HEK293 (cell line): ENCODE results near the gene TUBG1.

ENCODE experiments used
- CTCF ChIA-PET: fragments of 350-600 bp; formaldehyde crosslinking; extraction: SDS; loops from one replicate; lab custom pipeline; 2021; ENCODE audit warnings: antibody characterized with exemption; lab: Yijun Ruan, JAX
- POLR2A ChIA-PET: fragments of 300-600 bp; formaldehyde crosslinking; extraction: SDS; loops from one replicate; lab custom pipeline; 2020; ENCODE audit warnings: antibody characterized with exemption, inconsistent platforms; lab: Yijun Ruan, JAX
- H3K27ac ChIP-seq: fragments of 200-500 bp; sonication (Bioruptor generic); 2 replicates; pipeline ENCODE4 v1.5.1; 2014; ENCODE audit warnings: low read depth, low read length, control low read depth, inconsistent platforms; ENCODE audit errors: extremely low read depth
- H3K36me3 ChIP-seq, 2 experiments: fragments of 200-500 bp in 1 of 2; sonication (Bioruptor generic) in 1 of 2; 1 replicate in 1 of 2; 2 replicates in 1 of 2; pipeline ENCODE4 v1.5.1; 2014 to 2017; ENCODE audit warnings: inconsistent platforms in 2 of 2, low read length in 2 of 2; ENCODE audit not compliant: control insufficient read depth in 2 of 2, insufficient read depth in 1 of 2
- H3K4me1 ChIP-seq: fragments of 200-500 bp; sonication (Bioruptor generic); 2 replicates; pipeline ENCODE4 v1.5.1; 2014; ENCODE audit warnings: mild to moderate bottlenecking, low read length, inconsistent platforms; ENCODE audit not compliant: control insufficient read depth, insufficient read depth
- H3K4me3 ChIP-seq: 2 replicates; pipeline ENCODE4 v1.5.1; 2011; ENCODE audit warnings: low read depth, mild to moderate bottlenecking, control low read depth, low read length, moderate library complexity
- H3K9me3 ChIP-seq: fragments of 200-500 bp; sonication (Bioruptor generic); 2 replicates; pipeline ENCODE4 v1.5.1; 2014; ENCODE audit warnings: low read depth, low read length, inconsistent platforms; ENCODE audit not compliant: control insufficient read depth, insufficient read depth
- HIC1 ChIP-seq: fragments of 450-650 bp; formaldehyde crosslinking; IDR thresholded peaks from 2 replicates; pipeline ENCODE4 v1.5.1; 2016; ENCODE audit warnings: missing biosample characterization, missing genetic modification characterization
- KLF16 ChIP-seq: fragments of 450-650 bp; formaldehyde crosslinking; IDR thresholded peaks from 2 replicates; pipeline ENCODE4 v1.5.1; 2017; ENCODE audit warnings: missing biosample characterization, missing genetic modification characterization
- KLF8 ChIP-seq: fragments of 450-650 bp; formaldehyde crosslinking; IDR thresholded peaks from 2 replicates; pipeline ENCODE4 v1.5.1; 2016; ENCODE audit warnings: missing biosample characterization, missing genetic modification characterization
- KLF9 ChIP-seq: fragments of 450-650 bp; formaldehyde crosslinking; IDR thresholded peaks from 2 replicates; pipeline ENCODE4 v1.5.1; 2016; ENCODE audit warnings: missing biosample characterization, missing genetic modification characterization, low read depth
- MZF1 ChIP-seq: fragments of 450-650 bp; formaldehyde crosslinking; IDR thresholded peaks from 2 replicates; pipeline ENCODE4 v1.5.1; 2017; ENCODE audit warnings: missing biosample characterization, missing genetic modification characterization, borderline replicate concordance
- OSR2 ChIP-seq: fragments of 450-650 bp; formaldehyde crosslinking; IDR thresholded peaks from 2 replicates; pipeline ENCODE4 v1.5.1; 2016; ENCODE audit warnings: missing biosample characterization, missing genetic modification characterization
- OVOL3 ChIP-seq: fragments of 450-650 bp; formaldehyde crosslinking; IDR thresholded peaks from 2 replicates; pipeline ENCODE4 v1.5.1; 2016; ENCODE audit warnings: missing biosample characterization, missing genetic modification characterization
- PBX3 ChIP-seq: sonication (generic); formaldehyde crosslinking; IDR thresholded peaks from 2 replicates; pipeline ENCODE4 v1.8.1; 2022; ENCODE audit warnings: mild to moderate bottlenecking, moderate library complexity, missing genetic modification reagents
- PRDM1 ChIP-seq: fragments of 450-650 bp; formaldehyde crosslinking; IDR thresholded peaks from 2 replicates; pipeline ENCODE4; 2016; ENCODE audit warnings: missing biosample characterization, missing genetic modification characterization
- PRDM4 ChIP-seq: fragments of 450-650 bp; formaldehyde crosslinking; IDR thresholded peaks from 2 replicates; pipeline ENCODE4 v1.5.1; 2017; ENCODE audit warnings: missing biosample characterization, missing genetic modification characterization
- SP2 ChIP-seq: fragments of 450-650 bp; formaldehyde crosslinking; IDR thresholded peaks from 2 replicates; pipeline ENCODE4 v1.5.1; 2016; ENCODE audit warnings: missing biosample characterization, missing genetic modification characterization
- YY1 ChIP-seq: fragments of 450-650 bp; formaldehyde crosslinking; IDR thresholded peaks from 2 replicates; pipeline ENCODE4 v1.5.1; 2018; ENCODE audit warnings: missing biosample characterization, missing genetic modification characterization
- ZBTB8A ChIP-seq: fragments of 450-650 bp; formaldehyde crosslinking; IDR thresholded peaks from 2 replicates; pipeline ENCODE4 v1.5.1; 2016; ENCODE audit warnings: missing biosample characterization, missing genetic modification characterization
- ZEB2 ChIP-seq: fragments of 450-650 bp; formaldehyde crosslinking; IDR thresholded peaks from 2 replicates; pipeline ENCODE4 v1.5.1; 2016; ENCODE audit warnings: missing biosample characterization, missing genetic modification characterization
- ZFHX2 ChIP-seq: fragments of 450-650 bp; formaldehyde crosslinking; conservative IDR thresholded peaks from 2 replicates; pipeline ENCODE4 v1.5.1; 2016; ENCODE audit warnings: missing biosample characterization, missing genetic modification characterization
- ZNF114 ChIP-seq: fragments of 450-650 bp; formaldehyde crosslinking; IDR thresholded peaks from 2 replicates; pipeline ENCODE4 v1.5.0; 2017; ENCODE audit warnings: missing biosample characterization, missing genetic modification characterization
- ZNF2 ChIP-seq: fragments of 450-650 bp; formaldehyde crosslinking; IDR thresholded peaks from 2 replicates; pipeline ENCODE4 v1.5.1; 2016; ENCODE audit warnings: missing biosample characterization, missing genetic modification characterization
- ZNF23 ChIP-seq: fragments of 450-650 bp; formaldehyde crosslinking; IDR thresholded peaks from 2 replicates; pipeline ENCODE4 v1.5.1; 2016; ENCODE audit warnings: missing biosample characterization, missing genetic modification characterization, borderline replicate concordance
- ZNF24 ChIP-seq: fragments of 450-650 bp; formaldehyde crosslinking; IDR thresholded peaks from 2 replicates; pipeline ENCODE4 v1.5.1; 2016; ENCODE audit warnings: missing biosample characterization, missing genetic modification characterization
- ZNF335 ChIP-seq: fragments of 450-650 bp; formaldehyde crosslinking; conservative IDR thresholded peaks from 2 replicates; pipeline ENCODE4 v1.5.1; 2016; ENCODE audit warnings: missing biosample characterization, missing genetic modification characterization
- ZNF501 ChIP-seq: fragments of 450-650 bp; formaldehyde crosslinking; IDR thresholded peaks from 2 replicates; pipeline ENCODE4 v1.5.1; 2016; ENCODE audit warnings: missing biosample characterization, missing genetic modification characterization
- ZNF518A ChIP-seq: fragments of 450-650 bp; formaldehyde crosslinking; conservative IDR thresholded peaks from 2 replicates; pipeline ENCODE4 v1.5.1; 2016; ENCODE audit warnings: low read depth, missing biosample characterization, missing genetic modification characterization
- ZNF610 ChIP-seq: fragments of 450-650 bp; formaldehyde crosslinking; IDR thresholded peaks from 2 replicates; pipeline ENCODE4 v1.5.1; 2016; ENCODE audit warnings: missing biosample characterization, missing genetic modification characterization, borderline replicate concordance
- ZSCAN30 ChIP-seq: fragments of 450-650 bp; IDR thresholded peaks from 2 replicates; pipeline ENCODE4 v1.5.1; 2018; ENCODE audit warnings: missing biosample characterization, mild to moderate bottlenecking, missing genetic modification characterization, moderate library complexity

The TUBG1 gene

GRCh38 chr17:42577532-42578281, 31.8 kb upstream of the TUBG1 start, which contains the start of gene PSMC3IP:
Gene PSMC3IP, minus strand, starts transcription at chr17:42577729. Its CDS starts 43 bp downstream, at chr17:42577686.
- POLR2A ChIA-PET = interaction anchor here (0.5 to 5.0 kb wide), 32 partner anchors 8 to 790 kb away, joined by 3 to 48 read pairs (median 4); partner anchors contain the start of genes BECN1, CAVIN1, CNTNAP1 and MLX
- Histone ChIP-seq H3K9me3 (no peaks in the 10 kb centered on the region), H3K4me1 (peaks cover 4% of the 10 kb centered on the region), H3K4me3 (peak within 1 kb of the TSS; percentile 91), H3K27ac (peak within 1 kb of the TSS; percentile 92), H3K36me3 (peaks cover 36 to 75% of the 10 kb centered on the region in 2 experiments)
- CTCF ChIA-PET = interaction anchor here (0.5 to 7.4 kb wide), 70 partner anchors 9 to 906 kb away, joined by 3 to 112 read pairs (median 6); partner anchors contain the start of genes BECN1, CCR10, CNTNAP1 and DHX8
- TF ChIP-seq ZNF114 (tag by site-specific recombination) (no peak), YY1 (tag by site-specific recombination) (0 out of 2 replicates have a peak, but pooled peaks have one; percentile 14), ZNF24 (tag by site-specific recombination) (peak; percentile 52; the same call in 1 of the 2 replicates), ZNF501 (tag by site-specific recombination) (peak; percentile 84; the same call in 1 of the 2 replicates), ZNF23 (tag by site-specific recombination) (no peak), KLF16 (tag by site-specific recombination) (peak; percentile 47; the same call in 1 of the 2 replicates), PRDM4 (tag by site-specific recombination) (no peak), ZSCAN30 (tag by site-specific recombination) (0 out of 2 replicates have a peak, but pooled peaks have one; percentile 11), SP2 (tag by site-specific recombination) (peak; percentile 93), ZFHX2 (peak; percentile 56), OVOL3 (0 out of 2 replicates have a peak, but pooled peaks have one; percentile 47), MZF1 (tag by site-specific recombination) (no peak), PRDM1 (tag by site-specific recombination) (peak; percentile 55; the same call in 1 of the 2 replicates), KLF9 (tag by site-specific recombination) (no peak), KLF8 (tag by site-specific recombination) (peak; percentile 75), ZEB2 (tag by site-specific recombination) (peak; percentile 78), ZNF610 (tag by site-specific recombination) (0 out of 2 replicates have a peak, but pooled peaks have one; percentile 45), ZBTB8A (tag by site-specific recombination) (peak; percentile 20; the same call in 1 of the 2 replicates), PBX3 (0 out of 2 replicates have a peak, but pooled peaks have one; percentile 29), ZNF518A (tag by site-specific recombination) (peak; percentile 53; the same call in 1 of the 2 replicates), ZNF335 (peak; percentile 84), ZNF2 (tag by site-specific recombination) (peak; percentile 48; the same call in 1 of the 2 replicates), OSR2 (tag by site-specific recombination) (0 out of 2 replicates have a peak, but pooled peaks have one; percentile 8), HIC1 (tag by site-specific recombination) (peak; percentile 14; the same call in 1 of the 2 replicates)
